Measurements from ENCODE around the gene SETD7.
"Not testable (repeated sequence)": the region's sequence is repeated elsewhere in the genome, so short reads cannot be mapped to it uniquely, and the experiment has no call there.

DNA sequence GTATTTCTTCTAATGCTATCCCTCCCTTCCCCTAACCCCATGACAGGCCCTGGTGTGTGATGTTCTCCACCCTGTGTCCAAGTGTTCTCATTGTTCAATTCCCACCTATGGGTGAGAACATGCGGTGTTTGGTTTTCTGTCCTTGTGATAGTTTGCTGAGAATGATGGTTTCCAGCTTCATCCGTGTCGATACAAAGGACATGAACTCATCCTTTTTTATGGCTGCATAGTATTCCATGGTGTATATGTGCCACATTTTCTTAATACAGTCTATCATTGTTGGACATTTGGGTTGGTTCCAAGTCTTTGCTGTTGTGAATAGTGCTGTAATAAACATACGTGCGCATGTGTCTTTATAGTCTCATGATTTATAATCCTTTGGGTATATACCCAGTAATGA lies 91.5 kb downstream of the SETD7 start:
- TF ChIP-seq POLR2A, EP300 (IDR thresholded peaks at IDR 0.05): not testable (repeated sequence)
- TF ChIP-seq, protein P1, sequence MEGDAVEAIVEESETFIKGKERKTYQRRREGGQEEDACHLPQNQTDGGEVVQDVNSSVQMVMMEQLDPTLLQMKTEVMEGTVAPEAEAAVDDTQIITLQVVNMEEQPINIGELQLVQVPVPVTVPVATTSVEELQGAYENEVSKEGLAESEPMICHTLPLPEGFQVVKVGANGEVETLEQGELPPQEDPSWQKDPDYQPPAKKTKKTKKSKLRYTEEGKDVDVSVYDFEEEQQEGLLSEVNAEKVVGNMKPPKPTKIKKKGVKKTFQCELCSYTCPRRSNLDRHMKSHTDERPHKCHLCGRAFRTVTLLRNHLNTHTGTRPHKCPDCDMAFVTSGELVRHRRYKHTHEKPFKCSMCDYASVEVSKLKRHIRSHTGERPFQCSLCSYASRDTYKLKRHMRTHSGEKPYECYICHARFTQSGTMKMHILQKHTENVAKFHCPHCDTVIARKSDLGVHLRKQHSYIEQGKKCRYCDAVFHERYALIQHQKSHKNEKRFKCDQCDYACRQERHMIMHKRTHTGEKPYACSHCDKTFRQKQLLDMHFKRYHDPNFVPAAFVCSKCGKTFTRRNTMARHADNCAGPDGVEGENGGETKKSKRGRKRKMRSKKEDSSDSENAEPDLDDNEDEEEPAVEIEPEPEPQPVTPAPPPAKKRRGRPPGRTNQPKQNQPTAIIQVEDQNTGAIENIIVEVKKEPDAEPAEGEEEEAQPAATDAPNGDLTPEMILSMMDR (IDR thresholded peaks at IDR 0.05) = not testable (repeated sequence)
